SU-DHL-6 (cell line): ENCODE measurements around the gene DNAH7.

Experiments used
- CTCF ChIP-seq: fragments of 200-600 bp; sonication (generic); IDR thresholded peaks from one replicate; pipeline ENCODE4 v1.5.1; 2017; ENCODE audit warnings: antibody characterized with exemption, mild to moderate bottlenecking, low read length, moderate library complexity; ENCODE audit not compliant: insufficient read depth, poor library complexity, severe bottlenecking
- EZH2phosphoT487 ChIP-seq: fragments of 200-600 bp; sonication (generic), shearing (Covaris generic); conservative IDR thresholded peaks from 2 replicates; pipeline ENCODE4 v1.6.1; 2018; ENCODE audit warnings: mild to moderate bottlenecking, antibody characterized with exemption, low read length, moderate library complexity, mixed read lengths

GRCh38 chr2:195711478-195711877 is 357.2 kb downstream of the DNAH7 start:
- TF ChIP-seq CTCF (no peak), EZH2phosphoT487 (no peak)
